Activated naive CD8-positive, alpha-beta T cell treated with anti-CD3 and anti-CD28 coated beads for 36 hours (primary cell): ENCODE data around the gene ZDHHC7. TPM values are rescaled to one million over a fixed set of nuclear protein-coding genes. Genes with fewer than 3 reads are reported as not detected.

Source experiments
- DNase-seq: peaks from one replicate; pipeline ENCODE4 v3.0.0; 2021
- H3K27ac Mint-ChIP-seq: one replicate; pipeline ENCODE4 v1.8.0; 2022; ENCODE audit warnings: mild to moderate bottlenecking, moderate library complexity, mixed read lengths
- H3K27me3 Mint-ChIP-seq: one replicate; pipeline ENCODE4 v1.8.0; 2022; ENCODE audit warnings: mild to moderate bottlenecking, mixed read lengths
- H3K36me3 Mint-ChIP-seq: one replicate; pipeline ENCODE4 v1.8.0; 2021; ENCODE audit warnings: mild to moderate bottlenecking, mixed read lengths
- H3K4me1 Mint-ChIP-seq: one replicate; pipeline ENCODE4 v1.8.0; 2021; ENCODE audit warnings: mixed read lengths
- H3K4me3 Mint-ChIP-seq: one replicate; pipeline ENCODE4 v1.8.0; 2022; ENCODE audit warnings: mild to moderate bottlenecking, moderate library complexity, mixed read lengths
- H3K9me3 Mint-ChIP-seq: one replicate; pipeline ENCODE4 v1.8.0; 2022; ENCODE audit warnings: mixed read lengths
- total RNA-seq, 2 experiments: library from RNA; stranded (reverse); gene quantifications; one replicate each; pipeline ENCODE4 v1.2.3, GENCODE V29; 2021

The ZDHHC7 gene
- total RNA-seq, 2 experiments from 2014 or later = 27.4 to 30.0 TPM

- H3K27me3 Mint-ChIP-seq = no peaks in the 10 kb centered on the region
These were observed 36.6 kb upstream of the ZDHHC7 start for GRCh38 chr16:85047867-85048455.

GRCh38 chr16:85046931-85047866 is 35.9 kb upstream of the ZDHHC7 start:
- Mint-ChIP-seq H3K27ac (peak overlapping the region; percentile 73), H3K36me3 (peaks cover 2% of the 10 kb centered on the region), H3K9me3 (no peaks in the 10 kb centered on the region), H3K27me3 (no peaks in the 10 kb centered on the region), H3K4me3 (peak overlapping the region; percentile 58), H3K4me1 (peaks cover 18% of the 10 kb centered on the region)
- no peak for DNase-seq

More at GRCh38 chr16:85047867-85048455, 36.6 kb upstream of the ZDHHC7 start:
- Mint-ChIP-seq H3K27ac (no peak overlapping the region), H3K36me3 (peaks cover 2% of the 10 kb centered on the region), H3K9me3 (no peaks in the 10 kb centered on the region), H3K4me3 (peak overlapping the region; percentile 58), H3K4me1 (peaks cover 18% of the 10 kb centered on the region)
- no peak for DNase-seq

GRCh38 chr16:85046472-85046916 is 35.2 kb upstream of the ZDHHC7 start:
- Mint-ChIP-seq H3K36me3 (peaks cover 2% of the 10 kb centered on the region), H3K27ac (no peak overlapping the region), H3K4me3 (no peak overlapping the region), H3K27me3 (no peaks in the 10 kb centered on the region), H3K9me3 (no peaks in the 10 kb centered on the region), H3K4me1 (peaks cover 18% of the 10 kb centered on the region)
- no peak for DNase-seq

- DNase-seq = no peak
- no peaks in the 10 kb centered on the region for H3K27me3 Mint-ChIP-seq
- peaks cover 2% of the 10 kb centered on the region for H3K36me3 Mint-ChIP-seq
- peaks cover 18% of the 10 kb centered on the region for H3K4me1 Mint-ChIP-seq
- H3K27ac Mint-ChIP-seq = no peak overlapping the region
- H3K9me3 Mint-ChIP-seq = no peaks in the 10 kb centered on the region
- H3K4me3 Mint-ChIP-seq = no peak overlapping the region
These were observed 34.5 kb upstream of the ZDHHC7 start for GRCh38 chr16:85045641-85046471.

GRCh38 chr16:85045077-85045476 is 33.7 kb upstream of the ZDHHC7 start:
- Mint-ChIP-seq H3K27ac (no peak overlapping the region), H3K27me3 (no peaks in the 10 kb centered on the region), H3K9me3 (no peaks in the 10 kb centered on the region), H3K4me1 (peaks cover 16% of the 10 kb centered on the region), H3K4me3 (no peak overlapping the region), H3K36me3 (peaks cover 2% of the 10 kb centered on the region)
- DNase-seq = no peak

- Mint-ChIP-seq H3K27me3 (no peaks in the 10 kb centered on the region), H3K36me3 (peaks cover 2% of the 10 kb centered on the region), H3K27ac (no peak overlapping the region), H3K9me3 (no peaks in the 10 kb centered on the region), H3K4me1 (peaks cover 10% of the 10 kb centered on the region), H3K4me3 (no peak overlapping the region)
- no peak for DNase-seq
These were observed 31.3 kb upstream of the ZDHHC7 start for GRCh38 chr16:85042606-85043005.

- DNase-seq = no peak
- Mint-ChIP-seq H3K4me3 (no peak overlapping the region), H3K27ac (no peak overlapping the region), H3K36me3 (peaks cover 1% of the 10 kb centered on the region), H3K9me3 (no peaks in the 10 kb centered on the region), H3K4me1 (peaks cover 8% of the 10 kb centered on the region), H3K27me3 (no peaks in the 10 kb centered on the region)
These were observed 30.8 kb upstream of the ZDHHC7 start for GRCh38 chr16:85042167-85042526.

- Mint-ChIP-seq H3K4me1 (peaks cover 13% of the 10 kb centered on the region), H3K27ac (no peak overlapping the region), H3K9me3 (no peaks in the 10 kb centered on the region), H3K27me3 (no peaks in the 10 kb centered on the region), H3K36me3 (no peaks in the 10 kb centered on the region), H3K4me3 (no peak overlapping the region)
- no peak for DNase-seq
These were observed 30.2 kb upstream of the ZDHHC7 start for GRCh38 chr16:85041219-85042166.

- Mint-ChIP-seq H3K27ac (no peak overlapping the region), H3K36me3 (no peaks in the 10 kb centered on the region), H3K4me3 (no peak overlapping the region), H3K4me1 (peaks cover 8% of the 10 kb centered on the region), H3K27me3 (no peaks in the 10 kb centered on the region), H3K9me3 (no peaks in the 10 kb centered on the region)
- DNase-seq = no peak
These were observed 29.4 kb upstream of the ZDHHC7 start for GRCh38 chr16:85040685-85041084.

GRCh38 chr16:85037721-85038120 is 26.4 kb upstream of the ZDHHC7 start:
- no peaks in the 10 kb centered on the region for H3K9me3 Mint-ChIP-seq
- H3K4me3 Mint-ChIP-seq = no peak overlapping the region
- peaks cover 8% of the 10 kb centered on the region for H3K4me1 Mint-ChIP-seq
- H3K36me3 Mint-ChIP-seq = no peaks in the 10 kb centered on the region
- no peak overlapping the region for H3K27ac Mint-ChIP-seq
- DNase-seq = no peak
- no peaks in the 10 kb centered on the region for H3K27me3 Mint-ChIP-seq

GRCh38 chr16:85037050-85037410 is 25.7 kb upstream of the ZDHHC7 start:
- H3K4me3 Mint-ChIP-seq = no peak overlapping the region
- no peak for DNase-seq
- H3K4me1 Mint-ChIP-seq = peaks cover 8% of the 10 kb centered on the region
- no peaks in the 10 kb centered on the region for H3K27me3 Mint-ChIP-seq
- no peaks in the 10 kb centered on the region for H3K36me3 Mint-ChIP-seq
- no peak overlapping the region for H3K27ac Mint-ChIP-seq
- H3K9me3 Mint-ChIP-seq = no peaks in the 10 kb centered on the region

GRCh38 chr16:85036236-85037049 is 25.1 kb upstream of the ZDHHC7 start:
- no peaks in the 10 kb centered on the region for H3K36me3 Mint-ChIP-seq
- H3K27ac Mint-ChIP-seq = no peak overlapping the region
- H3K4me1 Mint-ChIP-seq = peaks cover 8% of the 10 kb centered on the region
- H3K4me3 Mint-ChIP-seq = no peak overlapping the region
- DNase-seq = no peak
- H3K27me3 Mint-ChIP-seq = no peaks in the 10 kb centered on the region
- H3K9me3 Mint-ChIP-seq = no peaks in the 10 kb centered on the region

GRCh38 chr16:85034591-85035433 is 23.5 kb upstream of the ZDHHC7 start:
- Mint-ChIP-seq H3K27me3 (no peaks in the 10 kb centered on the region), H3K4me1 (peaks cover 14% of the 10 kb centered on the region), H3K9me3 (no peaks in the 10 kb centered on the region), H3K27ac (no peak overlapping the region), H3K36me3 (no peaks in the 10 kb centered on the region), H3K4me3 (no peak overlapping the region)
- no peak for DNase-seq
